Skeletal muscle tissue (tissue), 4 donors: ENCODE measurements around the gene CNR2. TPM values are rescaled to one million over a fixed set of nuclear protein-coding genes. Genes with fewer than 3 reads are reported as not detected.

Experiments used
- H3K27ac ChIP-seq: one replicate; pipeline ENCODE4 v1.7.0; 2013; ENCODE audit warnings: mild to moderate bottlenecking, low read depth, low read length, inconsistent platforms
- H3K27me3 ChIP-seq, 3 donors: one replicate each; pipeline ENCODE4 v1.7.0; 2013; ENCODE audit warnings: low read length in 3 of 3; ENCODE audit not compliant: control insufficient read depth in 3 of 3, insufficient read depth in 3 of 3
- H3K36me3 ChIP-seq, 3 donors: one replicate each; pipeline ENCODE4 v1.7.0; 2013; ENCODE audit warnings: low read length in 3 of 3; ENCODE audit not compliant: control insufficient read depth in 3 of 3, insufficient read depth in 3 of 3
- H3K4me1 ChIP-seq, 3 donors: one replicate each; pipeline ENCODE4 v1.7.0; 2013; ENCODE audit warnings: low read length in 3 of 3, mild to moderate bottlenecking in 3 of 3; ENCODE audit not compliant: control insufficient read depth in 3 of 3, insufficient read depth in 3 of 3
- H3K4me3 ChIP-seq, 3 donors: one replicate each; pipeline ENCODE4 v1.7.0; 2013; ENCODE audit warnings: low read length in 3 of 3
- H3K9ac ChIP-seq, 3 donors: one replicate each; pipeline ENCODE4 v1.7.0; 2013; ENCODE audit warnings: low read length in 3 of 3, mild to moderate bottlenecking in 3 of 3, moderate library complexity in 2 of 3, low read depth in 1 of 3
- H3K9me3 ChIP-seq, 3 donors: one replicate each; pipeline ENCODE4 v1.7.0; 2013; ENCODE audit warnings: low read length in 3 of 3; ENCODE audit not compliant: control insufficient read depth in 3 of 3
- total RNA-seq: library from RNA; depleted of rRNA; stranded (reverse); fragments of >200 nt; gene quantifications from one replicate; pipeline ENCODE4 v1.2.3, GENCODE V29; 2014
- donor health status: Osteomylitis.

CNR2 gene
- total RNA-seq, 1 donor from 2014 or later = under 0.01 TPM

GRCh38 chr1:23922321-23922943, 9.3 kb upstream of the CNR2 start:
- Histone ChIP-seq H3K9ac (no peak overlapping the region), H3K27ac (no peak overlapping the region), H3K27me3 (no peaks in the 10 kb centered on the region), H3K4me3 (no peak overlapping the region), H3K36me3 (no peaks in the 10 kb centered on the region), H3K4me1 (peaks cover 14 to 19% (median 17%) of the 10 kb centered on the region in 3 donors), H3K9me3 (no peaks in the 10 kb centered on the region)

- Histone ChIP-seq H3K4me1 (peaks cover 10 to 13% (median 10%) of the 10 kb centered on the region in 3 donors), H3K4me3 (no peak overlapping the region), H3K9me3 (no peaks in the 10 kb centered on the region), H3K27ac (no peak overlapping the region), H3K9ac (no peak overlapping the region), H3K36me3 (no peaks in the 10 kb centered on the region), H3K27me3 (no peaks in the 10 kb centered on the region)
These were observed 3.3 kb upstream of the CNR2 start for GRCh38 chr1:23916209-23917131.

GRCh38 chr1:23915466-23915865, 2.3 kb upstream of the CNR2 start:
- Histone ChIP-seq H3K9ac (no peak overlapping the region), H3K36me3 (no peaks in the 10 kb centered on the region), H3K4me3 (no peak overlapping the region), H3K27ac (no peak overlapping the region), H3K9me3 (no peaks in the 10 kb centered on the region), H3K27me3 (peaks cover 0 to 3% (median 2%) of the 10 kb centered on the region in 3 donors), H3K4me1 (peaks cover 4 to 11% (median 7%) of the 10 kb centered on the region in 3 donors)

GRCh38 chr1:23914921-23915320, 1.8 kb upstream of the CNR2 start:
- Histone ChIP-seq H3K4me1 (peaks cover 0 to 6% (median 3%) of the 10 kb centered on the region in 3 donors), H3K27ac (no peak overlapping the region), H3K27me3 (peaks cover 0 to 4% (median 3%) of the 10 kb centered on the region in 3 donors), H3K36me3 (no peaks in the 10 kb centered on the region), H3K4me3 (no peak overlapping the region), H3K9ac (no peak overlapping the region), H3K9me3 (no peaks in the 10 kb centered on the region)

GRCh38 chr1:23911921-23912320, 1.2 kb downstream of the CNR2 start:
- no peak overlapping the region for H3K9ac ChIP-seq
- H3K27ac ChIP-seq = no peak overlapping the region
- no peak overlapping the region for H3K4me3 ChIP-seq
- H3K9me3 ChIP-seq = no peaks in the 10 kb centered on the region
- H3K36me3 ChIP-seq = no peaks in the 10 kb centered on the region
- H3K27me3 ChIP-seq = peaks cover 0 to 17% (median 8%) of the 10 kb centered on the region in 3 donors
- peaks cover 0 to 4% (median 3%) of the 10 kb centered on the region in 3 donors for H3K4me1 ChIP-seq

- no peak overlapping the region for H3K4me3 ChIP-seq
- H3K27me3 ChIP-seq = peaks cover 4 to 18% (median 12%) of the 10 kb centered on the region in 3 donors
- H3K36me3 ChIP-seq = no peaks in the 10 kb centered on the region
These were observed 2.5 kb downstream of the CNR2 start for GRCh38 chr1:23910553-23911246.

GRCh38 chr1:23910144-23910543, 3.0 kb downstream of the CNR2 start:
- H3K4me3 ChIP-seq = no peak overlapping the region
- H3K4me1 ChIP-seq = peaks cover 0 to 4% (median 0%) of the 10 kb centered on the region in 3 donors
- no peak overlapping the region for H3K9ac ChIP-seq
- peaks cover 4 to 22% (median 15%) of the 10 kb centered on the region in 3 donors for H3K27me3 ChIP-seq
- H3K36me3 ChIP-seq = no peaks in the 10 kb centered on the region
- no peaks in the 10 kb centered on the region for H3K9me3 ChIP-seq
- no peak overlapping the region for H3K27ac ChIP-seq

More at GRCh38 chr1:23910553-23911246, 2.5 kb downstream of the CNR2 start:
- Histone ChIP-seq H3K4me1 (peaks cover 0 to 4% (median 0%) of the 10 kb centered on the region in 3 donors), H3K9me3 (no peaks in the 10 kb centered on the region), H3K27ac (no peak overlapping the region), H3K9ac (no peak overlapping the region)

- no peak overlapping the region for H3K27ac ChIP-seq
- no peaks in the 10 kb centered on the region for H3K9me3 ChIP-seq
- H3K4me3 ChIP-seq = no peak overlapping the region
- H3K36me3 ChIP-seq = no peaks in the 10 kb centered on the region
- no peak overlapping the region for H3K9ac ChIP-seq
- H3K4me1 ChIP-seq = peaks cover 0 to 4% (median 0%) of the 10 kb centered on the region in 3 donors
- peaks cover 8 to 27% (median 22%) of the 10 kb centered on the region in 3 donors for H3K27me3 ChIP-seq
These were observed 3.8 kb downstream of the CNR2 start for GRCh38 chr1:23909412-23909811.

GRCh38 chr1:23908453-23909341, 4.5 kb downstream of the CNR2 start:
- Histone ChIP-seq H3K27me3 (peaks cover 16 to 32% (median 29%) of the 10 kb centered on the region in 3 donors), H3K36me3 (no peaks in the 10 kb centered on the region), H3K4me3 (no peak overlapping the region), H3K9ac (no peak overlapping the region), H3K4me1 (peaks cover 0 to 4% (median 0%) of the 10 kb centered on the region in 3 donors), H3K9me3 (no peaks in the 10 kb centered on the region), H3K27ac (no peak overlapping the region)
